Measurements from ENCODE around the gene ABCD1.

DNA sequence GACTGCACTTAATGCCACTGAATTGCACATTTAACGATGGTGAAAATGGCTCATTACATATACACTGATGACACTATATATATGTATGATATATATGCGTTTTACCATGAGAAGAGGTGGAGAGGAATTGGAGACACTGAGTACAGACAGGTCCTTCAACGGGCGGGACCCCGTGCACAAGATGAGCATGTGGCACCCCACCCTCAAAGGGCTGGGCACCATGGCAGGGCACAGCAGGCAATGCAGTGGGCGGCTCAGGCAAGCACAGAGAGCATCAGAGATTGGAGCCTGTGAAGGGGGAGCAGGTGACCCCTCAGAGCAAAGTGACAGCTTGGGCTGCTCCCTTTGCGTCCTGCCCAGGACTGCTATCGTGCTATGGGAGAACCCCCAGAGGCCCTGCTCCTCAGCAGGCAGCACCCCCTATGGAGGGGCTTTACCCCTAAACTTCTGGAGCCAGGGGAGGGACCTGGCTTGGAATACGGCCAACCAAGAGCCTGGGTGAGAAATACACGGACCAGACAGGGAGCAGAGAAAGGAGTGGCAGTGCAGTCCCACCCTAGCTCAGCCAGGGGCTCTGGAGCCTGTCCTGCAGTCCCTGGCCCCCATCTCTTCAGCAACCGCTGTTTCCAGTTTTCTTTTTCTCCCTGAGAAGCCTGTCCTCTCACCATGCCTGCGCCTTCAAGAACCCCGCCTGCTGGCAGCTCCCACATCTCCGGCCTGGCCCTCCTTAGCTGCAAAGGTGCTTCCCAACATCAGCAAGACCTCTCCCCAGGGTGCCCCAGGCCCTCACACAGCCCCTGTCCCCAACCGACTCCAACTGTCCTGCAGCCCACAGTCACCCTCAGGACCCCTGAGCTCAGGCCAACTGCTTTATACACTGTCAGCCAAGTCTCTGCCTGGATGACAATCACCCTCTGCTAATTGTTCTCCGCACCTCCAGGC, 26.5 kb upstream of the ABCD1 start:
- TF ChIP-seq, protein P1, sequence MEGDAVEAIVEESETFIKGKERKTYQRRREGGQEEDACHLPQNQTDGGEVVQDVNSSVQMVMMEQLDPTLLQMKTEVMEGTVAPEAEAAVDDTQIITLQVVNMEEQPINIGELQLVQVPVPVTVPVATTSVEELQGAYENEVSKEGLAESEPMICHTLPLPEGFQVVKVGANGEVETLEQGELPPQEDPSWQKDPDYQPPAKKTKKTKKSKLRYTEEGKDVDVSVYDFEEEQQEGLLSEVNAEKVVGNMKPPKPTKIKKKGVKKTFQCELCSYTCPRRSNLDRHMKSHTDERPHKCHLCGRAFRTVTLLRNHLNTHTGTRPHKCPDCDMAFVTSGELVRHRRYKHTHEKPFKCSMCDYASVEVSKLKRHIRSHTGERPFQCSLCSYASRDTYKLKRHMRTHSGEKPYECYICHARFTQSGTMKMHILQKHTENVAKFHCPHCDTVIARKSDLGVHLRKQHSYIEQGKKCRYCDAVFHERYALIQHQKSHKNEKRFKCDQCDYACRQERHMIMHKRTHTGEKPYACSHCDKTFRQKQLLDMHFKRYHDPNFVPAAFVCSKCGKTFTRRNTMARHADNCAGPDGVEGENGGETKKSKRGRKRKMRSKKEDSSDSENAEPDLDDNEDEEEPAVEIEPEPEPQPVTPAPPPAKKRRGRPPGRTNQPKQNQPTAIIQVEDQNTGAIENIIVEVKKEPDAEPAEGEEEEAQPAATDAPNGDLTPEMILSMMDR (IDR thresholded peaks at IDR 0.05): no peak
- TF ChIP-seq POLR2AphosphoS5 (IDR thresholded peaks at IDR 0.05; ENCODE audit: insufficient read depth in 1 of 2, low read depth in 1 of 2): no peak
- TF ChIP-seq POLR2A (IDR thresholded peaks at IDR 0.05): no peak
